ENCODE measurements around the gene CRY2. TPM values are rescaled to one million over a fixed set of nuclear protein-coding genes. Genes with fewer than 3 reads are reported as not detected.

The CRY2 gene
- total RNA-seq, 1 donor: 19.6 TPM

GRCh38 chr11:45869551-45869950, 22.3 kb downstream of the CRY2 start:
- no peak for TF ChIP-seq CTCF (IDR thresholded peaks at IDR 0.05; ENCODE audit: insufficient read depth, low read length)

GRCh38 chr11:45870706-45871105, 23.4 kb downstream of the CRY2 start:
- no peak for TF ChIP-seq CTCF (IDR thresholded peaks at IDR 0.05; ENCODE audit: insufficient read depth, low read length)
- DNase-seq (ENCODE audit: low read depth): no peak
- no peak overlapping the region for H3K4me3 ChIP-seq (ENCODE audit: low read depth, low read length)

More at GRCh38 chr11:45869551-45869950, 22.3 kb downstream of the CRY2 start:
- no peak overlapping the region for H3K4me3 ChIP-seq (ENCODE audit: low read depth, low read length)
- no peak for DNase-seq (ENCODE audit: low read depth)

DNA sequence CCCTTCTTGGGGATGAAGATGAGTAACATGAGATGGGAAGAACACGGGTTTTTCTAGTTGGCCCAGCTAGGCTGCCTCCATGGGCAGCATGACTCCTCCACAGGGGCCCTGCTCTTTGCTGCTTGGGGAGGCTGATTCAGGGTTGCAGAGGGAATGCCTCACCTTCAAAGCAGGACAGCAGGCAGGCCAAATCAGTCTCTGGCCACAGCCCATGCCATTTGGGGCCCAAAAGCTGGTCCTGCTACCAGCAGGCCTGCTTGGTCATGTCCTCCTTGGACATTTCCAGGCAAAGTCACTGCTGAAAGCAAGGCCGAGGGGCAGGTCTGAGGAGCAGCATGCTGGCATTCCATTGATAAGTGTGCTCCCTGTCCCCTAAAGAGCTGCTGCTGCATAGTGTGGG, 24.4 kb downstream of the CRY2 start:
- no peak for DNase-seq (ENCODE audit: low read depth)
- no peak for TF ChIP-seq CTCF (IDR thresholded peaks at IDR 0.05; ENCODE audit: insufficient read depth, low read length)
- H3K4me3 ChIP-seq (ENCODE audit: low read depth, low read length): no peak overlapping the region

- peak; percentile 74 for TF ChIP-seq CTCF (IDR thresholded peaks at IDR 0.05; ENCODE audit: insufficient read depth, low read length)
- H3K4me3 ChIP-seq (ENCODE audit: low read depth, low read length): no peak overlapping the region
- DNase-seq (ENCODE audit: low read depth): peak; percentile 65
Measured at GRCh38 chr11:45872651-45873356, 25.5 kb downstream of the CRY2 start.

- DNase-seq (ENCODE audit: low read depth): no peak
- no peak overlapping the region for H3K4me3 ChIP-seq (ENCODE audit: low read depth, low read length)
- no peak for TF ChIP-seq CTCF (IDR thresholded peaks at IDR 0.05; ENCODE audit: insufficient read depth, low read length)
Measured at GRCh38 chr11:45876401-45876800, 29.1 kb downstream of the CRY2 start.

GRCh38 chr11:45877221-45877620, 29.9 kb downstream of the CRY2 start:
- DNase-seq (ENCODE audit: low read depth): no peak
- TF ChIP-seq CTCF (IDR thresholded peaks at IDR 0.05; ENCODE audit: insufficient read depth, low read length): no peak
- no peak overlapping the region for H3K4me3 ChIP-seq (ENCODE audit: low read depth, low read length)

GRCh38 chr11:45877845-45878244, 30.6 kb downstream of the CRY2 start:
- no peak for TF ChIP-seq CTCF (IDR thresholded peaks at IDR 0.05; ENCODE audit: insufficient read depth, low read length)
- no peak for DNase-seq (ENCODE audit: low read depth)
- no peak overlapping the region for H3K4me3 ChIP-seq (ENCODE audit: low read depth, low read length)

Data from fibroblast of the aortic adventitia (primary cell).